ENCODE measurements around the gene ABCA2.

The ABCA2 gene

DNA sequence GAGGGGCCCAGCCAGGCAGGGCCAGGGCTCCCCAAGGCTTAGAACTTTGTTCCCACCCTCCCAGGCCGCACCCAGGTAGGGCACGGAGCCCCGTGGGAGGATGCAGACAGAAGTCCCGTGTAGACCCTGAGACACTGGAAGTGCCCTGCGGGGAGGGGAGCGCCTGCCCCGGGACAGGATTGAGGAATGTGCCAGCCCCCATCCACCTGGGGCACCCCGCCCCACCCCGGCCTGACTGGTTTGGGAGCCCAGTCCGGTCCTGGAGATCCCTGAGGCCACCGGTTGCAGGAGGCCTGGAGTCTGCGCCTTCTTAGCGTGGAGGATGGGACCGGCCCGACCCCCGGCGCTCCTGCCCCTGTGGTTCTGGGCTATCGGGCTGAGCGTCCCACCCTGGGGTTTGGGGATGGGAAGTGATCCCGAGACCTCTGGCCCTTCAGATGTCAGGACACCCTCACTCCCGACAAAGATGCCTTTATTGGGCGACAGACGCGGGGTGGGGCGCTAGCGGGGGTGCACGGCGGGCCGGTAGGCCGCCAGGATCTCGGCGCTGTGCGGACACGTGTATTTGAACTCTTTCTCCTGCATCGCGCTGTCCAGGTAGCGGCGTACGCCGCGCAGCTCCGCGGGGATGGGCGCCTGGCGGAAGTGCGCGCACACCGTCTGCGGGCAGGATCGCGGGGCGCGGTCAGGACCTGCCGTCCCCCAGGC lies 33.7 kb downstream of the ABCA2 start:
- no peak for DNase-seq

DNA sequence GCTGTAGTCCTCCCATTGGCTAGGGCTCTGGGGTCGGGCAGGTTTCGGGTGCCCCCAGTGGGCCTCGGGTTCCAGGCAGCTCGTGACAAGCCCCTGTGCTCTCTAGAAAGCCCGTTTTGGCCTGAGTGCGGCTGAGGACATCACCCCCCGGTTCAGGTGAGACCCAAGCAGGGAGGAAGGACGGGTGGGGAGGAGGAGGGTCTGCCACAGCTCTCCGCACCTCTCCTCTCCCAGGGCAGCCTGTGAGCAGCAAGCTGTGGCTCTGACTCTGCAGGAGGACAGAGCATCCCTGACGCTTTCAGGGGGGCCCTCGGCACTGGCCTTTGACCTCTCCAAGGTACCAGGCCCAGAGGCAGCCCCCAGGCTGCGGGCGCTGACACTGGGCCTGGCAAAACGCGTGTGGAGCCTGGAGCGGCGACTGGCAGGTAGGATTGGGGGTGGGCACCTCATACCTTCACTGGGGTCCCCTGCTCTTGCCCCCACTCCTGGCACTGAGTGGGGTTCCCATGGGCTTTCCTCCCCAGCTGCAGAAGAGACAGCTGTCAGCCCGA lies 35.1 kb downstream of the ABCA2 start:
- no peak for DNase-seq

GRCh38 chr9:136991993-136992818 lies 35.8 kb downstream of the ABCA2 start, which contains the start of gene PAXX:
Gene PAXX (plus strand): TSS chr9:136992422. CDS start chr9:136992444, 22 bp downstream.
- peak; percentile 80 for DNase-seq

DNA sequence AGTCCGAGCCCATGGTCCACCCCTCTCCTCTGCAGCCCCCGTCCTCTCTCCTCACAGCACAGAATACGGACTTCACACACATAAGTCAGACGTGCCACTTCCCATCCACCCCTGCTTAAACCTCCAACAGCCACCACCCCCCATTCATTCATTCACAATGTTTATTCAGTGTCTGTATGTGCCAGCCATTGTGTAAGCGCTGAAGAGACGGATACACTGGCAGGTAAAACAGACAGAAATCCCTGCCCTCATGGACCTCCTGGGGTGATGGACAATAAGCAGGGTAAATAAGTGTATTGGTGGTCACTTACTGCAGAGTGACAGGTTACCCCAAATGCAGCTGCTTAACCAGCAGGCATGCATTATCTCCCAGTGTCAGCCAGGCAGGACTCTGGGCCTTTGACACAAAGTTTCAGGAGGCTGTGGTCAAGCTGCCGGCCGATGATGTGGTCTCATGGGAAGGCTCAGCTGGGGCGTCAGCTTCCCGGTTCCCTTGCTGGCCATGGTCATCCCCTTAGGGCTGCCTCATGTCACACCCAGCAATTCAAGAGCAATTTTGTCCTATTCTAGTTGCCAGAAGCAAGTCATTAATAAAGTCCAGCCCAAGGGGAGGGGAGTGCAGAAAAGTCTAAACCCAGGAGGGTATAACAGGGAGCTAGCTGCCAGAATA lies 37.7 kb downstream of the ABCA2 start:
- no peak for DNase-seq

DNA sequence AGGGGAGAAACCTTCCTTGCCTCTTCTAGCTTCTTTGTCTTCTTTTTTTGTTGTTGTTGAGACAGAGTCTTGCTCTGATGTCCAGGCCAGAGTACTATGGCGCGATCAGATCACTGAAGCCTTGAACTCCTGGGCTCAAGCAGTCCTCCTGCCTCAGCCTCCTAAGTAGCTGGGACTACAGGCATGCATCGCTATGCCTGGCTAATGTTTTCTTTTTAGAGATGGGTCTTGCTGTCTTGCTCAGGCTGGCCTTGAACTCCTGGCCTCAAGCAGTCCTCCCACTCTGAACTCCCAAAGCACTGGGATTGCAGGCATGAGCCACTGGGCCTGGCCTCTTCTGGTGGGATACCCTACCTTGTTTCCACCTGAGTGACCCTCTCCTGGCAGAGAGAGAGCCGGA lies 39.2 kb downstream of the ABCA2 start:
- DNase-seq, result no peak

DNA sequence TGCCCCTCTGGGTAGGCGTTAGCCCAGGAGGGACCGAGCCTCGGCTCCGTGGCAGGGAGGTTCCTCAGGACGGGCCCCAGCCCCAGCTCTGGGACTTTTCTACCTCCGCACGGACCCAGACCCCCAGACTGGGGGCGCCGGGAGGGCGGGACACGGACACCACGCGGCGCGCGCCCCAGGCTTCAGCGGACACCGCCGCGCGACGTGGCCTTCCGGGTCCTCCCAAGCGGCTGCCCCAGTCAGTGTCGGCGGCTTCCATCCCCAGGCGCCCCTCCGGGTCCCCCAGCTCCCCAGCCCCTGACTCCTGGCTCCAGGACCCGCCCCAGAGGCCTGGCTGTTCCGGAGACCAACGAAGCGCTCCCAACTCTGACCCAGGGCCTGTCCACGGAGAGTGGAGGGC lies 42.2 kb downstream of the ABCA2 start:
- DNase-seq, result no peak

GRCh38 chr9:136985027-136985602 lies 42.9 kb downstream of the ABCA2 start:
- no peak for DNase-seq

DNA sequence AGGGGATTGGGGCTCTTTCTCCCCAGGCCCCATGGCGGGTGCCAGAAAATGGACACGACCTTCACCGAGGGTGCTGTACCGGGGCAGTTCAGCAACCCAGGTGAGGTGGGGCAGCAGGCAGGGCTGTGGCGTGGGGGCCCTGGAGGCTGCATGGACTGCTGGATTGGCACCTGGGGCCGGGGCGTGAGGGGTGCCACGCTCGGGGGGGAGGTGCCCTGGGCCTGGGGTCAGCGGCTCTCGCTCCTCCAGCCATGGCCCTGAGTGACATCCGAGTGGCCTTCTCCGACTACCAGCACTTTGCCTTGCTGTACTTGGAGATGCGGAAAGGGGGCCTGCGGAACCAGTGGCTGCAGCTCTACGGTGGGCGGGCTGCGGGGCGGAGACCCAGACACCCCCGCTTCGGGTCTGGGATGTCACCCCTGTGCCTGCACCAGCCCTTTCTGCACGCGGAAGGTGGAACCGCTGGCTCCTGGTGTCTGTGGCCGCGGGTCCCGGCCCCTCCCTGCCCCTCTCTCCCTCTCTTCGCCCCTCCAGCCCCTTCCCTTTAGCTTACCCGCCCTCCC lies 43.5 kb downstream of the ABCA2 start:
- DNase-seq, result no peak

DNA sequence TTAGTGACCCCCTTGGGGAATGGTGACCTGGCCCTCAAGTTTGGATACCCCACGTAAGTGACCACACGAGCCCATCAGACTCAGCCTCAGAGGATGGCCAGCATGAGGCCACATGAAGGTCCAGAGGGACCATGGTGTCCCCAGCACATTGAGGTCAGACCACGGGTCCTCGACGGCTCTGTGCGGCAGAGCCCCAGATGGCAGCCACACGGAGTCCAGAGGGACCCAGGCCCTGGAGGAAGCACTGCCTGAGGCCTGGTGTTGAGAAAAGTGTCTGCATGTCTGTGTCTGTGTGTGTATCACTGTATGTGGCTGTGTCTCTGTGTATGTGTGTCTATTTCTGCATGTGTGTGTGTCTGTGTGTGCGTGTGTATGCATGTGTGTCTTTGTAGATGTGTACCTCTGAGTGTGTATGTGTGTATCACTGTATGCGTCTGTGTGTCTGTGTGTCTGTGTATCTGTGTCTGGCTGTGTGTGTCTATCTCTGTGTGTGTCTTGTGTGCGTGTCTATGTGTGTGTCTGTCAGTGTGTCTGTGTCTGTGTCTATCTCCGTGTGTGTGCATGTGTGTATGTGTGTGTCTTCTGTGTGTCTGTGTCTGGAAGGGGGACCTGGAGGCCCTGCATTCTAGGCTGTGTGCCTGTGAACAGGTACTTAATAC lies 44.3 kb downstream of the ABCA2 start:
- DNase-seq, result no peak

GRCh38 chr9:136983167-136983566 lies 44.9 kb downstream of the ABCA2 start:
- DNase-seq, result no peak

DNA sequence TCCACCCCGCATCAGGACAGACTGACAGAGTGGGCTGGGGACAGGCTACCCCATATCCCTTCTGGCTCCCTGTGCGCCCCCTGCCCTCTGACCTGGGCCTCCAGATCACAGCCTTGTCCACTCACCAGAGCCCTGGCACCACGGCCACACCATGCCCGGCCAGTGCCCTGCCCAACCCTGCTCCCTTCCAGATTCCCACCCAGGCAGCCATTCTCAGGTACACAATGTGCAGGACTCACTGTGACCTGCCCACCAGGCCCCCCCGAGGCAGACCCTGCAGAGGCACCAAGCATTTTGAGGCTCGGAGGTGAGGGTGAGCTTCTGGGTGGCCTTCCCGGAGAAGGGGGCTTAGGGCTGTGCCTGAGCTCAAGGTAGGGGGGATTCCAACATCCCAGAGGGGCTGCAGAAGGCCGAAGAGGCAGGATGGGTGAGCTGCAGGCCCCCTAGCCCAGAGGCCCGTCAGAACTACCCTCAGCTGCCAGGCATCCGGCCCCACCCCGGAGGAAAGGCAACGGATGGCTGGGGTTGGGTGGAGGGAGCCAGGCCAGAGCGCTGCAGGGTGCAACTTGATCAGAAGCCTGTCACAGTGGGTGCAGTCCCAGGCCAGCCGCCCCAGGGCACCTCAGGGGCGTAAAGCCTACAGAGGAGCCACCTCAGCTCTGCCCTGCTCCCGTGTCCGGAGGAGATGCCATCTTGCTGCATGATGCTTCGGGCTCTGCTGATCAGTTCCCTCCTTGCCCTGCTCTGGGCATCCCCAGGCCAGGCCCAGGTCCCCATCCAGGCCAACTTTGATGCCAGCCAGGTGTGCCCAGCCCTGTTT lies 45.6 kb downstream of the ABCA2 start, which contains the start of gene LCNL1:
LCNL1 (plus strand) TSS at position 762 of the 820 bp plus-strand sequence. CDS start 594 bp downstream, outside the sequence.
- no peak for DNase-seq

DNA sequence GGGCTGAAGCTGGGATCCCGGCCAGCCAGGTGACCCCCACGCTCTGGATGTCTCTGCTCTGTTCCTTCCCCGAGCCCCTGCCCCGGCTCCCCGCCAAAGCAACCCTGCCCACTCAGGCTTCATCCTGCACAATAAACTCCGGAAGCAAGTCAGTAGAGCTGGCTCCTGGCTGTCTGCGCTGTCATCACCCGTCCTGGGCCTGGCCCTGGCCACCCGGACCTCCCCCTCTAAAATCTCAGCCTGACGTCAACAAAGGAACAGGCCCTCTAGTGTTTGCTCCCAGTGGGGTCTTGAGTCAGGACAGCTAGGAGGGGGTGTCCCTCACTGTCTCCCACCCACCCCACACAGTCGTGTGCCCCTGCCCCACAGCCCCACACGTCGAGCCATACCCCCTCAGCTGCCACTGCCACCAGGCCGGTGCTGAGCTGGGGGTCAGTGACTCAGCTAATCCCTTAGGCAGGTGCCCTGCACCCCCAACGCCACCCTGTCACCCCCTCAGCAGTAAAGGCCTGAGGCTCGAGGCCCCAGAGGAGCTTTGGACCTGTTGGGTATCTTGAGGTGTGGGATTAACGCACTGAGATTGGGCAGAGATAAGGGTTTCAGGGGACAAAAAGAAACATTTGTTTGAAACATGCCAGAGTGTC lies 46.3 kb downstream of the ABCA2 start:
- DNase-seq, result no peak

- no peak for DNase-seq
Measured at GRCh38 chr9:136980669-136981478, 47.2 kb downstream of the ABCA2 start.

GRCh38 chr9:136979769-136980587 lies 48.1 kb downstream of the ABCA2 start:
- DNase-seq, result no peak

DNA sequence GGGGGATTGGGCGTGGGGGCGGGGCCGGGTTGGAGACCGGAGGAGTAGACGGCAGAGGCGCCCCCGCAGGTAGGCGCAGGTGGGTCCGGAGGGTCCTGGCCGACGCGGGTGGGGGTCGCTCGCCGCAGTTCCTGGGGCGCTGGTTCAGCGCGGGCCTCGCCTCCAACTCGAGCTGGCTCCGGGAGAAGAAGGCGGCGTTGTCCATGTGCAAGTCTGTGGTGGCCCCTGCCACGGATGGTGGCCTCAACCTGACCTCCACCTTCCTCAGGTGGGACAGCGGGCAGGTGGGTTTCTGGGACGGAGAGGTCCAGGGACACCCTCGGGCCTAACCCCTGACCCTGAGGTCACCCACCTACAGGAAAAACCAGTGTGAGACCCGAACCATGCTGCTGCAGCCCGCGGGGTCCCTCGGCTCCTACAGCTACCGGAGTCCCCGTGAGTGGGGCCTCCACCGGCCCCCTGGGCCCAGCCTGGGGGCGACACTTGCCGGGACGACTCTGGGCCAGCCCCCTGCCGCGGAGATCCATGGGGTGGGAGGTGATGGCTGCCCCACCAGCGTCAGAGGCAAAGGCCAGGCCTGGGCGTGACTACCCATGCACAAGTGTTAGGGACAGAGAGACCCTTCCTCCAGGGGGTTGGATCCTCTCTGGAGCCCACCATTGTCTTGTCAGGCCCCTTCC lies 49.0 kb downstream of the ABCA2 start:
- DNase-seq, result no peak

- peak; percentile 24 for DNase-seq
Measured at GRCh38 chr9:136978073-136978864, 49.8 kb downstream of the ABCA2 start.

- no peak for DNase-seq
Measured at GRCh38 chr9:136977649-136978072, 50.4 kb downstream of the ABCA2 start.

All from MV-4-11 (cell line).